Measurements from ENCODE around the gene SMAD3. TPM values are rescaled to one million over a fixed set of nuclear protein-coding genes. Genes with fewer than 3 reads are reported as not detected.

SMAD3 gene
- polyA plus RNA-seq, 1 experiment = 59.4 TPM

DNA sequence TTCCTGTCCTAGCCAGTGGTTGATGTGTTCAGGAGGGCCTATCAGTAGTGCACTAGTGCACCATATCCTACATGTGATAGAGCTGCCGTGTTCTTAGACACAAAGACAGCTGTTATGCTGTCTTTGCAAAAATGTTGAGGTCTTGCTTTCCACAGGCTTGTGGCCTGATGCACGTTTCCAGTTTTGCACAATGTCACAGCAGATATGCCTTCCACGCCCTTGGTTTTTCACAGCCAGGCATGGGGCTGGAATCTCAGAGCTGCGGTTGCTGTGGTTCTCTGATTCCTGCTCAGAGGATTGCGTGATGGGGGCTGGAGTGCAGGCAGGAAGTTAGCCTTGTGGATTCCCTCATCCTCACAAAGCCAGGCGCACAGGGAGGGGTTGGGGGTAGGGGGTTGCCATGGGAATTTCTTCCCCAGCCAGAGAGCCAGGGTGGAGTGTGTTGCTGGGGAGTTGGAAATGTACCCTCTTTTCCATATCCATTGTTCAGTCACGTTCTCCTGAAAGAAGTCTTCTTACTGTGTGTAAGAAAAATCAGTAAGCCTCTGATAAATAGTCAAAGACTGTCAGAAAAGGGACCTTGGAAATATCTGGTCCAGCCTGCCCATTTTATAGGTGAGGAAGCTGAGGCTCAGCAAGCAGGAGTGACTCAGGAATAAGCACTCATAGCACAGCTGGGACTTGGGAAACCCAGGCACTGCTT is 79.4 kb downstream of the SMAD3 start:
- POLR2A ChIA-PET = interaction anchor here (0.6 kb wide), 1 partner anchor 20 kb away, joined by 4 read pairs; no protein-coding TSS in a partner anchor
- CTCF ChIA-PET = interaction anchor here (0.8 kb wide), 1 partner anchor 8 kb away, joined by 3 read pairs; no protein-coding TSS in a partner anchor
- TF ChIP-seq, protein P1, sequence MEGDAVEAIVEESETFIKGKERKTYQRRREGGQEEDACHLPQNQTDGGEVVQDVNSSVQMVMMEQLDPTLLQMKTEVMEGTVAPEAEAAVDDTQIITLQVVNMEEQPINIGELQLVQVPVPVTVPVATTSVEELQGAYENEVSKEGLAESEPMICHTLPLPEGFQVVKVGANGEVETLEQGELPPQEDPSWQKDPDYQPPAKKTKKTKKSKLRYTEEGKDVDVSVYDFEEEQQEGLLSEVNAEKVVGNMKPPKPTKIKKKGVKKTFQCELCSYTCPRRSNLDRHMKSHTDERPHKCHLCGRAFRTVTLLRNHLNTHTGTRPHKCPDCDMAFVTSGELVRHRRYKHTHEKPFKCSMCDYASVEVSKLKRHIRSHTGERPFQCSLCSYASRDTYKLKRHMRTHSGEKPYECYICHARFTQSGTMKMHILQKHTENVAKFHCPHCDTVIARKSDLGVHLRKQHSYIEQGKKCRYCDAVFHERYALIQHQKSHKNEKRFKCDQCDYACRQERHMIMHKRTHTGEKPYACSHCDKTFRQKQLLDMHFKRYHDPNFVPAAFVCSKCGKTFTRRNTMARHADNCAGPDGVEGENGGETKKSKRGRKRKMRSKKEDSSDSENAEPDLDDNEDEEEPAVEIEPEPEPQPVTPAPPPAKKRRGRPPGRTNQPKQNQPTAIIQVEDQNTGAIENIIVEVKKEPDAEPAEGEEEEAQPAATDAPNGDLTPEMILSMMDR (IDR thresholded peaks at IDR 0.05; ENCODE audit: insufficient read depth, low read depth, low read length) = no peak
- no peak for DNase-seq (ENCODE audit: low read depth)
- Histone ChIP-seq H3K27me3 (ENCODE audit: control insufficient read depth, insufficient read depth, low read length) (no peaks in the 10 kb centered on the region), H3K4me3 (ENCODE audit: low read depth, low read length) (no peak overlapping the region), H3K36me3 (ENCODE audit: control insufficient read depth, insufficient read depth, low read length) (peaks cover 1% of the 10 kb centered on the region; the same call in 1 of the 2 replicates)

GRCh38 chr15:67145312-67145610 is 79.9 kb downstream of the SMAD3 start:
- Histone ChIP-seq H3K36me3 (ENCODE audit: control insufficient read depth, insufficient read depth, low read length) (peaks cover 1% of the 10 kb centered on the region; the same call in 1 of the 2 replicates), H3K27me3 (ENCODE audit: control insufficient read depth, insufficient read depth, low read length) (no peaks in the 10 kb centered on the region), H3K4me3 (ENCODE audit: low read depth, low read length) (no peak overlapping the region)
- ChIA-PET POLR2A (interaction anchor here (0.6 kb wide), 1 partner anchor 20 kb away, joined by 4 read pairs; no protein-coding TSS in a partner anchor), CTCF (interaction anchor here (0.8 kb wide), 1 partner anchor 9 kb away, joined by 3 read pairs; no protein-coding TSS in a partner anchor)
- TF ChIP-seq, protein P1 (IDR thresholded peaks at IDR 0.05; ENCODE audit: insufficient read depth, low read depth, low read length) = no peak
- DNase-seq (ENCODE audit: low read depth) = no peak

DNA sequence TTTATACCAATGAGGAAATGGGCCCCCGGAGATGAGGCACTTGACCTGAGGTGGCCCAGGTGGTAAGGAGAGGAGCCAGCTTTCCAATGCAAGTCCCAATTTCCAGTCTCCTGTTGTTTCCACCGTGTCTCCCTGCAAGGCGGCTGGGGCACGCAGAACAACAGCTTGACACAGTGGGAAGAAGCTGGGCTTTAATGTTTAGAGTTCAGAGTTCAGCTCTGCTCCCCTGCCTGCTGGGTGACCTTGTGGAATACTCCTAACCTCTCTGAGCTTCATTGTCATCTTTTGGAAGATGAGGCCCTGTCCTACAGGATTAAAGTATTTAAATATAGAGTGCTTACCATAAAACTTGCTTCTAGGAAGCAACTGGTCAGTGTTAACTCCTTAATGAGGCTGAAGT is 80.3 kb downstream of the SMAD3 start:
- Histone ChIP-seq H3K36me3 (ENCODE audit: control insufficient read depth, insufficient read depth, low read length) (peaks cover 1% of the 10 kb centered on the region; the same call in 1 of the 2 replicates), H3K27me3 (ENCODE audit: control insufficient read depth, insufficient read depth, low read length) (no peaks in the 10 kb centered on the region), H3K4me3 (ENCODE audit: low read depth, low read length) (no peak overlapping the region)
- ChIA-PET CTCF (interaction anchor here (0.8 kb wide), 1 partner anchor 9 kb away, joined by 3 read pairs; no protein-coding TSS in a partner anchor), POLR2A (no interaction called here)
- DNase-seq (ENCODE audit: low read depth) = no peak
- TF ChIP-seq, protein P1 (IDR thresholded peaks at IDR 0.05; ENCODE audit: insufficient read depth, low read depth, low read length) = no peak

- ChIA-PET POLR2A (no interaction called here), CTCF (interaction anchor here (1.4 to 1.6 kb wide), 2 partner anchors 12 to 15 kb away, joined by 3 to 4 read pairs; no protein-coding TSS in a partner anchor)
- H3K36me3 ChIP-seq (ENCODE audit: control insufficient read depth, insufficient read depth, low read length) = 0 out of 2 replicates have a peak, but pooled peaks cover 1% of the 10 kb centered on the region
- DNase-seq (ENCODE audit: low read depth) = no peak
- no peaks in the 10 kb centered on the region for H3K27me3 ChIP-seq (ENCODE audit: control insufficient read depth, insufficient read depth, low read length)
- H3K4me3 ChIP-seq (ENCODE audit: low read depth, low read length) = no peak overlapping the region
- TF ChIP-seq, protein P1 (IDR thresholded peaks at IDR 0.05; ENCODE audit: insufficient read depth, low read depth, low read length) = no peak
Observed at GRCh38 chr15:67146234-67146633, 80.8 kb downstream of the SMAD3 start.

GRCh38 chr15:67146875-67147381 is 81.5 kb downstream of the SMAD3 start:
- TF ChIP-seq, protein P1 (IDR thresholded peaks at IDR 0.05; ENCODE audit: insufficient read depth, low read depth, low read length) = no peak
- ChIA-PET POLR2A (no interaction called here), CTCF (interaction anchor here (1.0 to 1.6 kb wide), 4 partner anchors 13 to 157 kb away, joined by 3 to 4 read pairs (median 3); no protein-coding TSS in a partner anchor)
- H3K36me3 ChIP-seq (ENCODE audit: control insufficient read depth, insufficient read depth, low read length) = 0 out of 2 replicates have a peak, but pooled peaks cover 1% of the 10 kb centered on the region
- H3K4me3 ChIP-seq (ENCODE audit: low read depth, low read length) = no peak overlapping the region
- no peaks in the 10 kb centered on the region for H3K27me3 ChIP-seq (ENCODE audit: control insufficient read depth, insufficient read depth, low read length)
- no peak for DNase-seq (ENCODE audit: low read depth)

Measured in BJ (cell line).